Measurements from ENCODE around the gene WNT2. TPM values are rescaled to one million over a fixed set of nuclear protein-coding genes. Genes with fewer than 3 reads are reported as not detected.
"Not testable (repeated sequence)": the region's sequence is repeated elsewhere in the genome, so short reads cannot be mapped to it uniquely, and the experiment has no call there.

Gene WNT2
- total RNA-seq, 3 donors from 2014 or later (not counting 1 experiment from before 2014, with no cell fraction given): not detected

DNA sequence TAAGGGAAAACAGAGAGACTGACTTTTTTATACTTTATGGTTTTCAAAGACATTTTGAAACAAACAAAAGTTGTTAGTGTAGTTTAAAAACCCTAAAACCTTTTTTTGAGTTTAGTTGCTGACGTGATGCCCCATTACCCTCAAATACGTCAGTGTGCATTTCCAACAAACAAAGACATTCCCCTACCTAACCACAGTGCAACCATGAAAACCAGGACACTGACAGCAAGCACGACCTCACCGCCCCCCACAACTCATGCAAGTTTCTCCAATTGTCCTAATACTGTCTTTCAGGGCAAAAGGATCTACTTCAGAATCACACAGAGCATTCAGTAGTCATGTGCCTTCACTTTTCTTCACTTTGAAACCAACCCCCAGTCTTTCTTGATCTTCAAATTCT lies 75.0 kb downstream of the WNT2 start:
- peaks cover 3 to 7% of the 10 kb centered on the region in 2 donors for H3K9me3 Mint-ChIP-seq
- 71% methylated on average over 4 of the region's 4 CpGs for WGBS (ENCODE audit: insufficient coverage)
- H3K27me3 Mint-ChIP-seq (ENCODE audit: low read depth in 2 of 2): peaks cover 0 to 6% of the 10 kb centered on the region in 2 donors
- Histone ChIP-seq H3K9me3 (ENCODE audit: control insufficient read depth, insufficient read depth, low read length) (no peaks in the 10 kb centered on the region), H3K4me1 (ENCODE audit: control insufficient read depth, insufficient read depth, low read length) (no peaks in the 10 kb centered on the region), H3K27ac (ENCODE audit: low read length) (no peak overlapping the region), H3K27me3 (ENCODE audit: control insufficient read depth, insufficient read depth, low read length) (no peaks in the 10 kb centered on the region), H3K36me3 (ENCODE audit: control insufficient read depth, insufficient read depth, low read length) (no peaks in the 10 kb centered on the region), H3K4me3 (ENCODE audit: low read length) (no peak overlapping the region)
- no peaks in the 10 kb centered on the region for H3K36me3 Mint-ChIP-seq
- H3K4me3 Mint-ChIP-seq: no peak overlapping the region
- H3K4me1 Mint-ChIP-seq: no peaks in the 10 kb centered on the region
- H3K27ac Mint-ChIP-seq: no peak overlapping the region
- intact Hi-C loops (cut with micrococcal nuclease): no loop called here
- DNase-seq: no peak
- ATAC-seq: no peak
- TF ChIP-seq CTCF (IDR thresholded peaks at IDR 0.05): no peak

- intact Hi-C loops (cut with micrococcal nuclease); H3K4me1 Mint-ChIP-seq; H3K27ac ChIP-seq (ENCODE audit: low read length); ATAC-seq; H3K4me3 Mint-ChIP-seq; H3K36me3 Mint-ChIP-seq; DNase-seq; H3K27ac Mint-ChIP-seq; H3K27me3 ChIP-seq (ENCODE audit: control insufficient read depth, insufficient read depth, low read length); H3K27me3 Mint-ChIP-seq (ENCODE audit: low read depth in 2 of 2); H3K9me3 ChIP-seq (ENCODE audit: control insufficient read depth, insufficient read depth, low read length); H3K4me3 ChIP-seq (ENCODE audit: low read length); H3K9me3 Mint-ChIP-seq; H3K36me3 ChIP-seq (ENCODE audit: control insufficient read depth, insufficient read depth, low read length); H3K4me1 ChIP-seq (ENCODE audit: control insufficient read depth, insufficient read depth, low read length): not testable (repeated sequence)
- WGBS (ENCODE audit: insufficient coverage): 67% methylated on average over 1 of the region's 2 CpGs
These were observed 77.2 kb downstream of the WNT2 start for GRCh38 chr7:117245703-117246102.

DNA sequence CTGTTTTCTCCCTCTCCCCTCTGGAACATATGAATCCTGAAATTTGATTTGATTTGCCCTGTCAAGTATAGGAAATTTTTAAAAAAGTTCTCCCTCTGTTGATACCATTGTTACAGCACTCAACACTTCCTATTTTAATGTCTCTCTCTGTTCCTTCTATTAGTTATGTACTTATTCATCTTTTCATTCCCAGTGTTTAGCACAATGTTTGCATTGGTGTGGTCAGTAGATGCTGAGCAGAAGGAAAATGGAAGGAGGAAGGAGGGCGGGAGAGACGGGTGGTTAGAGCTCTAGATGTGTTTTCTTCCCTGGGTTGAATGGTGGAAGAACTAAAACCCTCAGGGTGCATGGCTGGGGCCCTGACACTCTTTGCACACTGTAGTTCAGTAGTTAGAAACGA lies 79.5 kb downstream of the WNT2 start:
- Mint-ChIP-seq H3K27me3 (ENCODE audit: low read depth in 2 of 2) (peaks cover 3 to 6% of the 10 kb centered on the region in 2 donors), H3K36me3 (no peaks in the 10 kb centered on the region), H3K4me3 (no peak overlapping the region), H3K4me1 (no peaks in the 10 kb centered on the region), H3K9me3 (peaks cover 1 to 3% of the 10 kb centered on the region in 2 donors), H3K27ac (no peak overlapping the region)
- no peaks in the 10 kb centered on the region for H3K27me3 ChIP-seq (ENCODE audit: control insufficient read depth, insufficient read depth, low read length)
- intact Hi-C loops (cut with micrococcal nuclease): no loop called here
- DNase-seq: no peak
- H3K27ac ChIP-seq (ENCODE audit: low read length): no peak overlapping the region
- H3K4me1 ChIP-seq (ENCODE audit: control insufficient read depth, insufficient read depth, low read length): no peaks in the 10 kb centered on the region
- no peak overlapping the region for H3K4me3 ChIP-seq (ENCODE audit: low read length)
- H3K36me3 ChIP-seq (ENCODE audit: control insufficient read depth, insufficient read depth, low read length): no peaks in the 10 kb centered on the region
- no peak for TF ChIP-seq CTCF (IDR thresholded peaks at IDR 0.05)
- no peaks in the 10 kb centered on the region for H3K9me3 ChIP-seq (ENCODE audit: control insufficient read depth, insufficient read depth, low read length)
- WGBS (ENCODE audit: insufficient coverage): 87% methylated on average over 3 of the region's 3 CpGs
- ATAC-seq: no peak

- Mint-ChIP-seq H3K9me3 (peaks cover 0 to 1% of the 10 kb centered on the region in 2 donors), H3K27me3 (ENCODE audit: low read depth in 2 of 2) (peaks cover 3 to 14% of the 10 kb centered on the region in 2 donors), H3K4me3 (no peak overlapping the region), H3K4me1 (no peaks in the 10 kb centered on the region), H3K27ac (no peak overlapping the region), H3K36me3 (no peaks in the 10 kb centered on the region)
- Histone ChIP-seq H3K27ac (ENCODE audit: low read length) (no peak overlapping the region), H3K4me1 (ENCODE audit: control insufficient read depth, insufficient read depth, low read length) (no peaks in the 10 kb centered on the region), H3K27me3 (ENCODE audit: control insufficient read depth, insufficient read depth, low read length) (no peaks in the 10 kb centered on the region), H3K9me3 (ENCODE audit: control insufficient read depth, insufficient read depth, low read length) (no peaks in the 10 kb centered on the region), H3K36me3 (ENCODE audit: control insufficient read depth, insufficient read depth, low read length) (no peaks in the 10 kb centered on the region), H3K4me3 (ENCODE audit: low read length) (no peak overlapping the region)
- ATAC-seq (no peak), DNase-seq (no peak)
- TF ChIP-seq CTCF (IDR thresholded peaks at IDR 0.05): no peak
- 92% methylated on average over 4 of the region's 4 CpGs for WGBS (ENCODE audit: insufficient coverage)
- intact Hi-C loops (cut with micrococcal nuclease): no loop called here
These were observed 81.8 kb downstream of the WNT2 start for GRCh38 chr7:117241088-117241487.

Measured in natural killer cell (primary cell).